MM.1S (cell line): ENCODE measurements around the gene FBXO45.

Experiments used
- DNase-seq: peaks from one replicate; pipeline ENCODE4 v3.0.0-alpha.2; 2015
- H2AFZ ChIP-seq: fragments of 300-600 bp; sonication (generic); 2 replicates; pipeline ENCODE4 v1.6.0; 2016; ENCODE audit warnings: antibody characterized with exemption, low read length
- H3F3A ChIP-seq: fragments of 300-600 bp; sonication (generic); 2 replicates; pipeline ENCODE4 v1.6.1; 2016; ENCODE audit warnings: mild to moderate bottlenecking, antibody characterized with exemption, low read length, moderate library complexity, mixed read lengths; ENCODE audit not compliant: insufficient read depth
- H3K27ac ChIP-seq: fragments of 300-600 bp; sonication (generic); 2 replicates; pipeline ENCODE4 v1.5.1; 2016; ENCODE audit warnings: mild to moderate bottlenecking, low read length
- H3K27me3 ChIP-seq: fragments of 300-600 bp; sonication (generic); replicated peaks from 2 replicates; pipeline ENCODE4 v1.6.0; 2016; ENCODE audit warnings: low read length; ENCODE audit not compliant: insufficient read depth
- H3K36me3 ChIP-seq: fragments of 300-600 bp; sonication (generic); replicated peaks from 2 replicates; pipeline ENCODE4 v1.6.1; 2016; ENCODE audit warnings: mild to moderate bottlenecking, low read length, mixed read lengths; ENCODE audit not compliant: insufficient read depth
- H3K4me1 ChIP-seq: fragments of 300-600 bp; sonication (generic); 2 replicates; pipeline ENCODE4 v1.6.1; 2016; ENCODE audit warnings: low read length, mixed read lengths
- H3K4me2 ChIP-seq: fragments of 300-600 bp; sonication (generic); 2 replicates; pipeline ENCODE4 v1.6.0; 2016; ENCODE audit warnings: low read depth, low read length
- H3K4me3 ChIP-seq: fragments of 300-600 bp; sonication (generic); 2 replicates; pipeline ENCODE4 v1.5.1; 2016; ENCODE audit warnings: low read length, mixed read lengths
- H3K79me2 ChIP-seq: fragments of 300-600 bp; sonication (generic); 2 replicates; pipeline ENCODE4 v1.6.1; 2016; ENCODE audit warnings: mixed run types, low read length, mixed read lengths
- H3K9ac ChIP-seq: fragments of 300-600 bp; sonication (generic); 2 replicates; pipeline ENCODE4 v1.6.1; 2016; ENCODE audit warnings: low read length, mixed read lengths
- H3K9me2 ChIP-seq: fragments of 300-600 bp; sonication (generic); replicated peaks from 2 replicates; pipeline ENCODE4 v1.6.1; 2016; ENCODE audit warnings: mild to moderate bottlenecking, low read length, mixed read lengths; ENCODE audit not compliant: insufficient read depth
- H3K9me3 ChIP-seq: fragments of 300-600 bp; sonication (generic); replicated peaks from 2 replicates; pipeline ENCODE4 v1.6.1; 2016; ENCODE audit warnings: mild to moderate bottlenecking, low read length, mixed read lengths; ENCODE audit not compliant: insufficient read depth
- H4K20me1 ChIP-seq: fragments of 300-600 bp; sonication (generic); 2 replicates; pipeline ENCODE4 v1.6.1; 2016; ENCODE audit warnings: mild to moderate bottlenecking, low read length, moderate library complexity, mixed read lengths; ENCODE audit not compliant: insufficient read depth
- EZH2 ChIP-seq: fragments of 300-600 bp; sonication (generic); optimal IDR thresholded peaks from 2 replicates; pipeline ENCODE3; 2017; ENCODE audit warnings: low read depth, mild to moderate bottlenecking, antibody characterized with exemption, low read length, mixed read lengths
- EZH2phosphoT487 ChIP-seq: fragments of 300-600 bp; sonication (generic); IDR thresholded peaks from 2 replicates; pipeline ENCODE4 v1.6.1; 2018; ENCODE audit warnings: antibody characterized with exemption, low read length
- TF ChIP-seq, protein P1 (sequence below): fragments of 300-600 bp; sonication (generic); IDR thresholded peaks from 2 replicates; pipeline ENCODE4 v1.5.1; 2016; ENCODE audit warnings: antibody characterized with exemption, low read length, mixed read lengths

FBXO45 gene

DNA sequence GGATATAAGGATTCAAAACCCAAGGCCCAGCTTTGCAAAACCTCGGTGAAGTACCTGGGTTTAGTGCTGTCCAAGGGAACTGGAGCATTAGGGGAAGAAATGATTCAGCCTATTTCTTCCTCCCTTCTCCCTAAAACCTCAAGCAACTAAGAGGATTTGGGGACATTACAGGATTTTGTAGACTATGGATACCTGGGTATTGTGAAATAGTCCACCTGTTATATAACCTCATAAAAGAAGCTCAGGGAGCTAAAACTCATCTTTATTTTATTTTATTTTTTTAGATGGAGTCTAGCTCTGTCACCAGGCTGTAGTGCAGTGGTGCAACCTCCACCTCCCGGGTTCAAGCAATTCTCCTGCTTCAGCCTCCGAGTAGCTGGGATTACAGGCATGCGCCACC is 44.6 kb upstream of the FBXO45 start:
- no peak overlapping the region for H2AFZ ChIP-seq
- H3K9me2 ChIP-seq, result no peaks in the 10 kb centered on the region
- H3K4me1 ChIP-seq, result peaks cover 12% of the 10 kb centered on the region
- H3K27me3 ChIP-seq, result no peaks in the 10 kb centered on the region
- H3K4me2 ChIP-seq, result no peak overlapping the region
- H4K20me1 ChIP-seq, result no peaks in the 10 kb centered on the region
- H3K79me2 ChIP-seq, result no peaks in the 10 kb centered on the region
- no peak overlapping the region for H3K4me3 ChIP-seq
- H3K9ac ChIP-seq, result no peak overlapping the region
- peaks cover 13% of the 10 kb centered on the region for H3F3A ChIP-seq
- no peak overlapping the region for H3K27ac ChIP-seq
- H3K9me3 ChIP-seq, result no peaks in the 10 kb centered on the region
- DNase-seq, result no peak
- H3K36me3 ChIP-seq, result no peaks in the 10 kb centered on the region
- TF ChIP-seq, protein P1, sequence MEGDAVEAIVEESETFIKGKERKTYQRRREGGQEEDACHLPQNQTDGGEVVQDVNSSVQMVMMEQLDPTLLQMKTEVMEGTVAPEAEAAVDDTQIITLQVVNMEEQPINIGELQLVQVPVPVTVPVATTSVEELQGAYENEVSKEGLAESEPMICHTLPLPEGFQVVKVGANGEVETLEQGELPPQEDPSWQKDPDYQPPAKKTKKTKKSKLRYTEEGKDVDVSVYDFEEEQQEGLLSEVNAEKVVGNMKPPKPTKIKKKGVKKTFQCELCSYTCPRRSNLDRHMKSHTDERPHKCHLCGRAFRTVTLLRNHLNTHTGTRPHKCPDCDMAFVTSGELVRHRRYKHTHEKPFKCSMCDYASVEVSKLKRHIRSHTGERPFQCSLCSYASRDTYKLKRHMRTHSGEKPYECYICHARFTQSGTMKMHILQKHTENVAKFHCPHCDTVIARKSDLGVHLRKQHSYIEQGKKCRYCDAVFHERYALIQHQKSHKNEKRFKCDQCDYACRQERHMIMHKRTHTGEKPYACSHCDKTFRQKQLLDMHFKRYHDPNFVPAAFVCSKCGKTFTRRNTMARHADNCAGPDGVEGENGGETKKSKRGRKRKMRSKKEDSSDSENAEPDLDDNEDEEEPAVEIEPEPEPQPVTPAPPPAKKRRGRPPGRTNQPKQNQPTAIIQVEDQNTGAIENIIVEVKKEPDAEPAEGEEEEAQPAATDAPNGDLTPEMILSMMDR, result no peak
- TF ChIP-seq EZH2 (no peak), EZH2phosphoT487 (no peak)

DNA sequence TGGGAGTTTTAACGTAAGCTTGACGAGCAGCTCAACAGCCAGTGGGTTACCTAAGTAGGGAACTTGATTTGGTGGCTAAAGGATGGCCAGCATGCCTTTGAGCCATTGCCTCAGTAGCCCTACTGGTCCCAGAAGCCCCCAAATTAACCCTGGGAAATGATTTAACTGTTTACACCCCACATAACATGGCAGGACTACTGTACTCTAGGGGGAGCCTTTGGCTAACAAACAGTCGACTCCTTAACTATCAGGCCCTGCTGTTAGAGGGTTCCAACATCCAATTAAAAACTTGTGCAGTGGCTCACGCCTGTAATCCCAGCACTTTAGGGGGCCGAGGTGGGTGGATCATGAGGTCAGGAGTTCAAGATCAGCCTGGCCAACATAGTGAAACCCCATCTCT is 43.9 kb upstream of the FBXO45 start:
- Histone ChIP-seq H3K9ac (no peak overlapping the region), H3K4me3 (no peak overlapping the region), H3F3A (peaks cover 12% of the 10 kb centered on the region), H3K4me1 (peaks cover 7% of the 10 kb centered on the region), H3K9me2 (no peaks in the 10 kb centered on the region), H3K27ac (no peak overlapping the region), H3K79me2 (no peaks in the 10 kb centered on the region), H3K9me3 (no peaks in the 10 kb centered on the region), H3K4me2 (no peak overlapping the region), H2AFZ (no peak overlapping the region), H3K27me3 (no peaks in the 10 kb centered on the region), H3K36me3 (no peaks in the 10 kb centered on the region), H4K20me1 (no peaks in the 10 kb centered on the region)
- no peak for DNase-seq
- TF ChIP-seq EZH2 (no peak), EZH2phosphoT487 (no peak)
- TF ChIP-seq, protein P1, result no peak

DNA sequence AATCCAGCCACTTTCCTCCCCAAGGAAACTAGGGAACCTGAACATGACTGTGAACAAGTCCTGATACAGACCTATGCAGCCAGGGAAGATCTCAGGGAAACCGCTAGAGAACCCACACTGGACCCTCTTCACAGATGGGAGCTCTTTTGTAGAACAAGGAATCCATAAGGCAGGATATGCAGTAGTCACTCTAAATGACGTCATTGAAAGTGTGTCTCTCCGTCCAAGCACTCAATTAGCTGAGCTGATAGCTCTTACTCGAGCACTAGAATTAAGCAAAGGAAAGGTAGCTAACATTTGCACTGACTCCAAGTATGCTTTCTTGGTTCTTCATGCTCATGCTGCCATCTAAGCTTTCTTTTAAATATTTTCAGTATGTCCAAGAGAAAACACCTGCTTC is 43.3 kb upstream of the FBXO45 start:
- no peaks in the 10 kb centered on the region for H3K9me2 ChIP-seq
- H3K4me1 ChIP-seq, result peaks cover 7% of the 10 kb centered on the region
- no peak overlapping the region for H3K9ac ChIP-seq
- H3F3A ChIP-seq, result peaks cover 12% of the 10 kb centered on the region
- TF ChIP-seq EZH2phosphoT487 (no peak), EZH2 (no peak)
- TF ChIP-seq, protein P1, result no peak
- no peaks in the 10 kb centered on the region for H3K27me3 ChIP-seq
- no peak overlapping the region for H3K4me2 ChIP-seq
- no peaks in the 10 kb centered on the region for H3K9me3 ChIP-seq
- H2AFZ ChIP-seq, result no peak overlapping the region
- no peak overlapping the region for H3K4me3 ChIP-seq
- no peak overlapping the region for H3K27ac ChIP-seq
- no peaks in the 10 kb centered on the region for H3K79me2 ChIP-seq
- DNase-seq, result no peak
- no peaks in the 10 kb centered on the region for H4K20me1 ChIP-seq
- H3K36me3 ChIP-seq, result no peaks in the 10 kb centered on the region
